ENCODE measurements around the gene CCM2L. TPM values are rescaled to one million over a fixed set of nuclear protein-coding genes. Genes with fewer than 3 reads are reported as not detected.

CCM2L gene
- total RNA-seq, 1 donor from 2014 or later = 0.75 TPM

- Histone ChIP-seq H3K4me2 (no peak overlapping the region), H3K27ac (no peak overlapping the region), H3K79me2 (ENCODE audit: low read depth) (no peaks in the 10 kb centered on the region), H3K27me3 (no peaks in the 10 kb centered on the region), H3K9me3 (ENCODE audit: low read depth) (no peaks in the 10 kb centered on the region), H3K4me3 (no peak overlapping the region), H3K36me3 (no peaks in the 10 kb centered on the region), H3K9ac (no peak overlapping the region), H4K20me1 (ENCODE audit: low read depth) (no peaks in the 10 kb centered on the region), H3F3A (ENCODE audit: low read depth) (peaks cover 27% of the 10 kb centered on the region), H3K4me1 (peaks cover 18% of the 10 kb centered on the region), H2AFZ (replicated peaks) (no peak overlapping the region)
- Mint-ChIP-seq H3K9me3 (no peaks in the 10 kb centered on the region), H3K4me3 (no peak overlapping the region), H3K27ac (no peak overlapping the region), H3K36me3 (no peaks in the 10 kb centered on the region), H3K4me1 (peaks cover 9% of the 10 kb centered on the region), H3K27me3 (ENCODE audit: insufficient read depth, low read depth) (peaks cover 21% of the 10 kb centered on the region)
- TF ChIP-seq EZH2phosphoT487 (IDR thresholded peaks at IDR 0.05) (no peak), CTCF (IDR thresholded peaks at IDR 0.05) (no peak), EZH2 (IDR thresholded peaks at IDR 0.05) (no peak)
- DNase-seq (ENCODE audit: low spot score) = no peak
These were observed 30.4 kb upstream of the CCM2L start for GRCh38 chr20:31979713-31980426.

GRCh38 chr20:31981784-31982183 lies 28.5 kb upstream of the CCM2L start:
- Histone ChIP-seq H2AFZ (replicated peaks) (no peak overlapping the region), H3K36me3 (no peaks in the 10 kb centered on the region), H3K9me3 (ENCODE audit: low read depth) (no peaks in the 10 kb centered on the region), H3K4me3 (no peak overlapping the region), H4K20me1 (ENCODE audit: low read depth) (no peaks in the 10 kb centered on the region), H3K27me3 (no peaks in the 10 kb centered on the region), H3K4me2 (no peak overlapping the region), H3K79me2 (ENCODE audit: low read depth) (no peaks in the 10 kb centered on the region), H3F3A (ENCODE audit: low read depth) (peaks cover 8% of the 10 kb centered on the region), H3K27ac (no peak overlapping the region), H3K4me1 (peaks cover 3% of the 10 kb centered on the region), H3K9ac (no peak overlapping the region)
- H3K4me3 Mint-ChIP-seq = no peak overlapping the region
- no peaks in the 10 kb centered on the region for H3K9me3 Mint-ChIP-seq
- H3K27ac Mint-ChIP-seq = no peak overlapping the region
- peaks cover 14% of the 10 kb centered on the region for H3K27me3 Mint-ChIP-seq (ENCODE audit: insufficient read depth, low read depth)
- H3K4me1 Mint-ChIP-seq = peaks cover 1% of the 10 kb centered on the region
- no peaks in the 10 kb centered on the region for H3K36me3 Mint-ChIP-seq
- TF ChIP-seq EZH2phosphoT487 (IDR thresholded peaks at IDR 0.05) (no peak), CTCF (IDR thresholded peaks at IDR 0.05) (no peak), EZH2 (IDR thresholded peaks at IDR 0.05) (no peak)
- no peak for DNase-seq (ENCODE audit: low spot score)

GRCh38 chr20:31984981-31985471 lies 25.2 kb upstream of the CCM2L start:
- Histone ChIP-seq H3K9me3 (ENCODE audit: low read depth) (no peaks in the 10 kb centered on the region), H4K20me1 (ENCODE audit: low read depth) (no peaks in the 10 kb centered on the region), H2AFZ (replicated peaks) (no peak overlapping the region), H3K27ac (no peak overlapping the region), H3K79me2 (ENCODE audit: low read depth) (no peaks in the 10 kb centered on the region), H3K9ac (no peak overlapping the region), H3K36me3 (no peaks in the 10 kb centered on the region), H3K27me3 (no peaks in the 10 kb centered on the region), H3K4me2 (no peak overlapping the region), H3F3A (ENCODE audit: low read depth) (no peaks in the 10 kb centered on the region), H3K4me3 (no peak overlapping the region), H3K4me1 (no peaks in the 10 kb centered on the region)
- H3K27ac Mint-ChIP-seq = no peak overlapping the region
- H3K27me3 Mint-ChIP-seq (ENCODE audit: insufficient read depth, low read depth) = peaks cover 11% of the 10 kb centered on the region
- H3K9me3 Mint-ChIP-seq = no peaks in the 10 kb centered on the region
- no peaks in the 10 kb centered on the region for H3K4me1 Mint-ChIP-seq
- TF ChIP-seq EZH2phosphoT487 (IDR thresholded peaks at IDR 0.05) (no peak), EZH2 (IDR thresholded peaks at IDR 0.05) (no peak), CTCF (IDR thresholded peaks at IDR 0.05) (no peak)
- H3K4me3 Mint-ChIP-seq = no peak overlapping the region
- DNase-seq (ENCODE audit: low spot score) = no peak
- H3K36me3 Mint-ChIP-seq = no peaks in the 10 kb centered on the region
